HEK293 (cell line): ENCODE measurements around the gene B4GALNT4.
"Not testable (repeated sequence)": the region's sequence is repeated elsewhere in the genome, so short reads cannot be mapped to it uniquely, and the experiment has no call there.

ENCODE experiments used
- CTCF ChIA-PET: fragments of 350-600 bp; formaldehyde crosslinking; extraction: SDS; loops from one replicate; lab custom pipeline; 2021; ENCODE audit warnings: antibody characterized with exemption; lab: Yijun Ruan, JAX
- POLR2A ChIA-PET: fragments of 300-600 bp; formaldehyde crosslinking; extraction: SDS; loops from one replicate; lab custom pipeline; 2020; ENCODE audit warnings: antibody characterized with exemption, inconsistent platforms; lab: Yijun Ruan, JAX
- H3K27ac ChIP-seq: fragments of 200-500 bp; sonication (Bioruptor generic); 2 replicates; pipeline ENCODE4 v1.5.1; 2014; ENCODE audit warnings: low read depth, low read length, control low read depth, inconsistent platforms; ENCODE audit errors: extremely low read depth
- H3K36me3 ChIP-seq, 2 experiments: fragments of 200-500 bp in 1 of 2; sonication (Bioruptor generic) in 1 of 2; 1 replicate in 1 of 2; 2 replicates in 1 of 2; pipeline ENCODE4 v1.5.1; 2014 to 2017; ENCODE audit warnings: inconsistent platforms in 2 of 2, low read length in 2 of 2; ENCODE audit not compliant: control insufficient read depth in 2 of 2, insufficient read depth in 1 of 2
- H3K4me1 ChIP-seq: fragments of 200-500 bp; sonication (Bioruptor generic); 2 replicates; pipeline ENCODE4 v1.5.1; 2014; ENCODE audit warnings: mild to moderate bottlenecking, low read length, inconsistent platforms; ENCODE audit not compliant: control insufficient read depth, insufficient read depth
- H3K4me3 ChIP-seq: 2 replicates; pipeline ENCODE4 v1.5.1; 2011; ENCODE audit warnings: low read depth, mild to moderate bottlenecking, control low read depth, low read length, moderate library complexity
- H3K9me3 ChIP-seq: fragments of 200-500 bp; sonication (Bioruptor generic); 2 replicates; pipeline ENCODE4 v1.5.1; 2014; ENCODE audit warnings: low read depth, low read length, inconsistent platforms; ENCODE audit not compliant: control insufficient read depth, insufficient read depth
- RBAK ChIP-seq: fragments of 450-650 bp; formaldehyde crosslinking; IDR thresholded peaks from 2 replicates; pipeline ENCODE4 v1.5.1; 2016; ENCODE audit warnings: missing biosample characterization, missing genetic modification characterization
- SCRT1 ChIP-seq: fragments of 450-650 bp; formaldehyde crosslinking; IDR thresholded peaks from 2 replicates; pipeline ENCODE4 v1.5.1; 2016; ENCODE audit warnings: missing biosample characterization, missing genetic modification characterization, borderline replicate concordance
- SCRT2 ChIP-seq: fragments of 450-650 bp; formaldehyde crosslinking; IDR thresholded peaks from 2 replicates; pipeline ENCODE4 v1.5.1; 2016; ENCODE audit warnings: missing biosample characterization, missing genetic modification characterization
- YY1 ChIP-seq: fragments of 450-650 bp; formaldehyde crosslinking; IDR thresholded peaks from 2 replicates; pipeline ENCODE4 v1.5.1; 2018; ENCODE audit warnings: missing biosample characterization, missing genetic modification characterization
- ZBTB10 ChIP-seq: fragments of 450-650 bp; formaldehyde crosslinking; IDR thresholded peaks from 2 replicates; pipeline ENCODE4 v1.5.1; 2016; ENCODE audit warnings: missing biosample characterization, missing genetic modification characterization
- ZNF211 ChIP-seq: fragments of 450-650 bp; formaldehyde crosslinking; IDR thresholded peaks from 2 replicates; pipeline ENCODE4 v1.5.1; 2016; ENCODE audit warnings: low read depth, missing biosample characterization, missing genetic modification characterization
- ZNF404 ChIP-seq: fragments of 450-650 bp; formaldehyde crosslinking; IDR thresholded peaks from 2 replicates; pipeline ENCODE4 v1.5.1; 2017; ENCODE audit warnings: missing biosample characterization, missing genetic modification characterization
- ZNF518A ChIP-seq: fragments of 450-650 bp; formaldehyde crosslinking; conservative IDR thresholded peaks from 2 replicates; pipeline ENCODE4 v1.5.1; 2016; ENCODE audit warnings: low read depth, missing biosample characterization, missing genetic modification characterization
- ZNF571 ChIP-seq: fragments of 450-650 bp; formaldehyde crosslinking; IDR thresholded peaks from 2 replicates; pipeline ENCODE4 v1.5.0; 2017; ENCODE audit warnings: missing biosample characterization, missing genetic modification characterization
- ZNF621 ChIP-seq: fragments of 450-650 bp; formaldehyde crosslinking; IDR thresholded peaks from 2 replicates; pipeline ENCODE4 v1.5.1; 2017; ENCODE audit warnings: missing biosample characterization, missing genetic modification characterization
- ZSCAN4 ChIP-seq: fragments of 450-650 bp; formaldehyde crosslinking; IDR thresholded peaks from 2 replicates; pipeline ENCODE4 v1.5.1; 2017; ENCODE audit warnings: missing biosample characterization, missing genetic modification characterization
- TF ChIP-seq, protein P1 (sequence below): fragments of 450-650 bp; formaldehyde crosslinking; IDR thresholded peaks from 2 replicates; pipeline ENCODE4 v1.5.1; 2016; ENCODE audit warnings: missing biosample characterization, missing genetic modification characterization
- TF ChIP-seq, protein P2 (sequence below): fragments of 450-650 bp; formaldehyde crosslinking; IDR thresholded peaks from 2 replicates; pipeline ENCODE4 v1.5.1; 2016; ENCODE audit warnings: missing biosample characterization, missing genetic modification characterization

B4GALNT4 gene

GRCh38 chr11:387193-387793 is 18.0 kb downstream of the B4GALNT4 start:
- no peak overlapping the region for H3K4me3 ChIP-seq
- TF ChIP-seq YY1 (tag by site-specific recombination) (no peak), ZSCAN4 (no peak), ZNF404 (tag by site-specific recombination) (no peak), ZNF621 (tag by site-specific recombination) (no peak), ZNF211 (tag by site-specific recombination) (no peak), ZNF571 (tag by site-specific recombination) (no peak)
- TF ChIP-seq, protein P1, sequence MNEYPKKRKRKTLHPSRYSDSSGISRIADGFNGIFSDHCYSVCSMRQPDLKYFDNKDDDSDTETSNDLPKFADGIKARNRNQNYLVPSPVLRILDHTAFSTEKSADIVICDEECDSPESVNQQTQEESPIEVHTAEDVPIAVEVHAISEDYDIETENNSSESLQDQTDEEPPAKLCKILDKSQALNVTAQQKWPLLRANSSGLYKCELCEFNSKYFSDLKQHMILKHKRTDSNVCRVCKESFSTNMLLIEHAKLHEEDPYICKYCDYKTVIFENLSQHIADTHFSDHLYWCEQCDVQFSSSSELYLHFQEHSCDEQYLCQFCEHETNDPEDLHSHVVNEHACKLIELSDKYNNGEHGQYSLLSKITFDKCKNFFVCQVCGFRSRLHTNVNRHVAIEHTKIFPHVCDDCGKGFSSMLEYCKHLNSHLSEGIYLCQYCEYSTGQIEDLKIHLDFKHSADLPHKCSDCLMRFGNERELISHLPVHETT (tag by site-specific recombination), result no peak
- TF ChIP-seq, protein P2, sequence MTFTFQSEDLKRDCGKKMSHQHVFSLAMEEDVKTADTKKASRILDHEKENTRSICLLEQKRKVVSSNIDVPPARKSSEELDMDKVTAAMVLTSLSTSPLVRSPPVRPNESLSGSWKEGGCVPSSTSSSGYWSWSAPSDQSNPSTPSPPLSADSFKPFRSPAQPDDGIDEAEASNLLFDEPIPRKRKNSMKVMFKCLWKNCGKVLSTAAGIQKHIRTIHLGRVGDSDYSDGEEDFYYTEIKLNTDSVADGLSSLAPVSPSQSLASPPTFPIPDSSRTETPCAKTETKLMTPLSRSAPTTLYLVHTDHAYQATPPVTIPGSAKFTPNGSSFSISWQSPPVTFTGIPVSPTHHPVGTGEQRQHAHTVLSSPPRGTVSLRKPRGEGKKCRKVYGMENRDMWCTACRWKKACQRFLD, result no peak
- ChIA-PET POLR2A (no interaction called here), CTCF (interaction anchor here (0.7 kb wide), 1 partner anchor 58 kb away, joined by 3 read pairs; no protein-coding TSS in a partner anchor)
- H3K27ac ChIP-seq, result no peak overlapping the region
- no peaks in the 10 kb centered on the region for H3K9me3 ChIP-seq
- H3K4me1 ChIP-seq, result no peaks in the 10 kb centered on the region
- H3K36me3 ChIP-seq, result peaks cover 0 to 3% of the 10 kb centered on the region in 2 experiments; a peak in 1 of 3 replicates

- H3K36me3 ChIP-seq, H3K4me3 ChIP-seq, POLR2A ChIA-PET, H3K27ac ChIP-seq, H3K4me1 ChIP-seq, CTCF ChIA-PET, H3K9me3 ChIP-seq: not testable (repeated sequence)
These were observed 20.1 kb downstream of the B4GALNT4 start for GRCh38 chr11:389369-389768.

DNA sequence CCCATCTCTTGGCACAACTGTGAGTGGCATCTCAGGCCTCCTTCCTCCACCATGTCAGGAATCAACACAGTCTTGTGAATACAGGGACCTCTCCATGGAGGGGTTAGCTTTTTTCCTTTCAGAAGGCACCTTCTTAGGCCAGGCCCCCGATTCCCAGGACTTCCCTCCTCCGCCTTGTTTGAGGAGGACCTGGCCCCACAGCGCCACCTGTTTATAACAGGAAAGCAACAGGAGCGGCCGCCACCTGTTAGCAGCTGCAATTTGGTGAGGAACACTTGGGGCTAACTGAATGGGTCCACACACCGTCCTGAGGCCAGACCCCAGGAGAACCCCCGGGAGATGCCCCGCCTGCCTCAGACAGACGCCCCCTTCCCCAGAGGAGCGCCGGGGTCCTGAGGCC is 20.9 kb downstream of the B4GALNT4 start:
- Histone ChIP-seq H3K4me1 (no peaks in the 10 kb centered on the region; the same call in 1 of the 2 replicates), H3K27ac (no peak overlapping the region), H3K9me3 (no peaks in the 10 kb centered on the region), H3K36me3 (no peaks in the 10 kb centered on the region), H3K4me3 (no peak overlapping the region)
- CTCF ChIA-PET, result no interaction called here
- POLR2A ChIA-PET, result no interaction called here
- TF ChIP-seq SCRT2 (tag by site-specific recombination) (peak; percentile 81), RBAK (tag by site-specific recombination) (no peak), ZNF518A (tag by site-specific recombination) (no peak), SCRT1 (peak; percentile 63; the same call in 1 of the 2 replicates), ZBTB10 (tag by site-specific recombination) (no peak)
